IMR-90 (cell line): ENCODE results near the gene HMGCL. TPM values are rescaled to one million over a fixed set of nuclear protein-coding genes. Genes with fewer than 3 reads are reported as not detected.

Experiments used
- ATAC-seq: fragments of 200-7000 bp; cut with Tn5 transposase; 2 replicates; pipeline ENCODE4 v1.9.1; 2020; ENCODE audit warnings: low read depth, mild to moderate bottlenecking, moderate library complexity
- BruUV-seq: library from RNA; stranded (reverse); fragments of 400-500 nt; replicated peaks from 2 replicates; lab custom pipeline; 2021; lab: Mats Ljungman, UMichigan
- CTCF ChIA-PET: fragments of 300-600 bp; formaldehyde crosslinking; extraction: SDS; loops from one replicate; lab custom pipeline; 2021; ENCODE audit warnings: antibody characterized with exemption; lab: Yijun Ruan, JAX
- POLR2A ChIA-PET: fragments of 300-600 bp; sonication (Branson Sonifier 250); formaldehyde crosslinking; loops from one replicate; lab custom pipeline; 2022; ENCODE audit warnings: antibody characterized with exemption; ENCODE audit not compliant: unreplicated experiment; lab: Charles Lee
- DNase-seq: peaks from one replicate; pipeline ENCODE4 v3.0.0; 2013
- H2AFZ ChIP-seq: replicated peaks from 2 replicates; pipeline ENCODE3; 2013; ENCODE audit warnings: low read length, mild to moderate bottlenecking; ENCODE audit not compliant: poor library complexity
- H2AK5ac ChIP-seq: 2 replicates; pipeline ENCODE4 v1.6.1; 2013; ENCODE audit warnings: low read depth, low read length, inconsistent platforms
- H2AK9ac ChIP-seq: replicated peaks from 2 replicates; pipeline ENCODE3; 2013; ENCODE audit warnings: mild to moderate bottlenecking, low read depth, low read length, moderate library complexity; ENCODE audit not compliant: poor library complexity
- H2BK120ac ChIP-seq: 2 replicates; pipeline ENCODE4 v1.6.1; 2013; ENCODE audit warnings: low read depth, low read length, inconsistent platforms
- H2BK15ac ChIP-seq: 3 replicates; pipeline ENCODE4 v1.6.1; 2013; ENCODE audit warnings: low read depth, low read length, inconsistent platforms
- H2BK20ac ChIP-seq: 2 replicates; pipeline ENCODE4 v1.6.1; 2013; ENCODE audit warnings: low read depth, mild to moderate bottlenecking, inconsistent platforms, low read length, moderate library complexity
- H2BK5ac ChIP-seq: 2 replicates; pipeline ENCODE4 v1.6.1; 2013; ENCODE audit warnings: mild to moderate bottlenecking, low read depth, low read length, inconsistent platforms; ENCODE audit not compliant: poor library complexity, severe bottlenecking
- H3K14ac ChIP-seq: replicated peaks from 2 replicates; pipeline ENCODE4 v1.6.1; 2013; ENCODE audit warnings: low read depth, low read length, inconsistent platforms
- H3K18ac ChIP-seq: 2 replicates; pipeline ENCODE4 v1.6.1; 2013; ENCODE audit warnings: low read depth, low read length, control low read depth
- H3K23ac ChIP-seq: 2 replicates; pipeline ENCODE4 v1.6.1; 2013; ENCODE audit warnings: low read depth, low read length, inconsistent platforms
- H3K27ac ChIP-seq: 2 replicates; pipeline ENCODE4 v1.5.1; 2013; ENCODE audit warnings: mild to moderate bottlenecking, control low read depth, low read length; ENCODE audit not compliant: insufficient read depth
- H3K27me3 ChIP-seq: 2 replicates; pipeline ENCODE4 v1.6.1; 2013; ENCODE audit warnings: low read length; ENCODE audit not compliant: control insufficient read depth, insufficient read depth
- H3K36me3 ChIP-seq: 2 replicates; pipeline ENCODE4 v1.6.1; 2013; ENCODE audit warnings: low read length, mixed read lengths; ENCODE audit not compliant: control insufficient read depth, insufficient read depth
- H3K4ac ChIP-seq: 2 replicates; pipeline ENCODE4 v1.6.1; 2013; ENCODE audit warnings: low read depth, low read length, inconsistent platforms
- H3K4me1 ChIP-seq: 2 replicates; pipeline ENCODE4 v1.6.1; 2013; ENCODE audit warnings: low read length, mixed read lengths; ENCODE audit not compliant: control insufficient read depth, insufficient read depth
- H3K4me2 ChIP-seq: 2 replicates; pipeline ENCODE4 v1.6.1; 2013; ENCODE audit warnings: low read depth, mild to moderate bottlenecking, control low read depth, low read length, moderate library complexity
- H3K4me3 ChIP-seq: 2 replicates; pipeline ENCODE4 v1.5.1; 2013; ENCODE audit warnings: low read depth, mild to moderate bottlenecking, control low read depth, low read length, moderate library complexity; ENCODE audit not compliant: insufficient read depth
- H3K56ac ChIP-seq: 2 replicates; pipeline ENCODE4 v1.6.1; 2013; ENCODE audit warnings: low read length, inconsistent platforms; ENCODE audit not compliant: insufficient read depth; ENCODE audit errors: extremely low read depth
- H3K79me1 ChIP-seq, 2 experiments: 2 replicates each; pipeline ENCODE4 v1.6.1; 2013; ENCODE audit warnings: low read length in 2 of 2, inconsistent platforms in 1 of 2, low read depth in 1 of 2
- H3K9ac ChIP-seq: 2 replicates; pipeline ENCODE4 v1.6.1; 2013; ENCODE audit warnings: low read depth, low read length, control low read depth
- H3K9me1 ChIP-seq: 2 replicates; pipeline ENCODE4 v1.6.1; 2013; ENCODE audit warnings: low read length, inconsistent platforms; ENCODE audit not compliant: insufficient read depth
- H3K9me3 ChIP-seq: 2 replicates; pipeline ENCODE4 v1.6.1; 2013; ENCODE audit warnings: low read length; ENCODE audit not compliant: control insufficient read depth, insufficient read depth
- H4K20me1 ChIP-seq: 2 replicates; pipeline ENCODE4 v1.6.1; 2013; ENCODE audit warnings: low read length, inconsistent platforms; ENCODE audit not compliant: insufficient read depth
- H4K5ac ChIP-seq: 2 replicates; pipeline ENCODE4 v1.6.1; 2013; ENCODE audit warnings: mild to moderate bottlenecking, low read depth, low read length, control low read depth
- H4K8ac ChIP-seq, 2 experiments: 2 replicates each; pipeline ENCODE4 v1.6.1; 2013; ENCODE audit warnings: low read depth in 2 of 2, low read length in 2 of 2, control low read depth in 1 of 2, inconsistent platforms in 1 of 2
- H4K91ac ChIP-seq: 2 replicates; pipeline ENCODE4 v1.6.1; 2013; ENCODE audit warnings: low read depth, low read length, inconsistent platforms; ENCODE audit not compliant: insufficient read depth
- CTCF ChIP-seq: conservative IDR thresholded peaks from 2 replicates; pipeline ENCODE4 v1.5.1; 2012; ENCODE audit warnings: mild to moderate bottlenecking, low read depth, low read length, improper control_type of control experiment
- MXI1 ChIP-seq: IDR thresholded peaks from 2 replicates; pipeline ENCODE4 v1.6.1; 2012; ENCODE audit warnings: low read depth, mild to moderate bottlenecking, low read length, moderate library complexity, borderline replicate concordance
- POLR2A ChIP-seq: IDR thresholded peaks from 2 replicates; pipeline ENCODE4 v1.6.1; 2012; ENCODE audit warnings: mild to moderate bottlenecking, low read depth, low read length
- WGBS, 2 experiments: methylation state at CpG; one replicate each; pipeline versions ENCODE4 v1.1.5 to v1.1.7; 2013; ENCODE audit warnings: missing lambda C conversion rate in 2 of 2; ENCODE audit not compliant: insufficient read length in 1 of 2; ENCODE audit errors: extremely low coverage in 2 of 2; 5-methylcytosine and 5-hydroxymethylcytosine counted together
- dilution Hi-C: fragments of 300-500 bp; cut with HindIII; formaldehyde crosslinking; loops from one replicate; pipeline ENCODE4 v1.14.3; 2018; ENCODE audit warnings: low sequenced_read_pairs; ENCODE audit not compliant: unreplicated experiment
- in situ Hi-C: fragments of 300-500 bp; cut with MboI; formaldehyde crosslinking; loops from 3 replicates; pipeline ENCODE4 v1.14.3; 2019; ENCODE audit warnings: low sequenced_read_pairs, inconsistent platforms, mixed read lengths
- intact Hi-C: fragments of 100-400 bp; cut with micrococcal nuclease; formaldehyde crosslinking; loops from 2 replicates; pipeline ENCODE4 v1.10.0; 2022
- polyA plus RNA-seq, 3 experiments: library from polyadenylated mRNA; depleted of rRNA; stranded (reverse); fragments of >200 nt; gene quantifications; 2 replicates each; pipeline ENCODE4 v1.2.3, GENCODE V29; 2012; ENCODE audit warnings: low replicate concordance in 1 of 3
- total RNA-seq: library from RNA; depleted of rRNA; stranded (reverse); fragments of >200 nt; gene quantifications from 2 replicates; pipeline ENCODE4 v1.2.3, GENCODE V29; 2012

The HMGCL gene
- total and polyA plus RNA-seq, 2 of the 4 experiments (the other 2 are of a cell fraction) = 30.6 to 33.5 TPM

DNA sequence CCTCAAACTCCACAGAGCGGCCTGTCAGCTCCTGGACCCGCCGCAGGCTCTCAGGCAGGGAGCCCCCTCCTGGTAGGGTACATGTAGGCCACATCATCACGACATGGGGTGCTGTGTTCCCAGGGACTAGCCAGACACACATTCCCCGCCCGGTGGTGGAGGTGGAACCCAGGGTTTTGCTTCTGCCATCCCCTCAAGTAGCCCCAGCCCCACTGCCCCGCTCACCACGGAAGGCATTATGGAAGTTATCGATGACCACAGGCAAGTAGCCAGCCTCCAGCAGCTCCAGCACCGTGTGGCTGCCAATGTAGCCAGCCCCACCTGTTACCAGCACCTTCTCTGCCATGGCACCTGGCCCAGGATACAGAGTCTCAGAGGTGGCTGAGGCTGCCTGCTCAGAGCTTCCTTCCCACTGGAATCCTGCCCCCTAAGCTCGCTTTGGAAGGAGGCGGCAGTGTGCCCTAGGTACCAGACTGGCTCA, 26.5 kb downstream of the HMGCL start:
- peak overlapping the region; percentile 42 for H2AK9ac ChIP-seq
- H2AK5ac ChIP-seq = 0 out of 2 replicates have a peak overlapping the region, but pooled peaks have one; percentile 43
- TF ChIP-seq CTCF (0 out of 2 replicates have a peak, but pooled peaks have one; percentile 10), POLR2A (no peak), MXI1 (no peak)
- no peak for ATAC-seq
- H3K36me3 ChIP-seq = peaks cover 25% of the 10 kb centered on the region
- peaks cover 17 to 40% of the 10 kb centered on the region in 2 experiments for H3K79me1 ChIP-seq
- in situ Hi-C loops (no loop called here), intact Hi-C loops (no loop called here), dilution Hi-C loops (no loop called here)
- H3K9ac ChIP-seq = no peak overlapping the region
- no TSS peak for BruUV-seq
- no peak overlapping the region for H2BK5ac ChIP-seq
- H3K4me2 ChIP-seq = no peak overlapping the region
- no peak overlapping the region for H3K18ac ChIP-seq
- WGBS, 2 experiments = 80% methylated on average over 2 of the region's 12 CpGs; no CpG with 5 or more reads in 1 of the 2 experiments
- no peaks in the 10 kb centered on the region for H3K27me3 ChIP-seq
- H3K4ac ChIP-seq = no peak overlapping the region
- ChIA-PET POLR2A (no interaction called here), CTCF (no interaction called here)
- no peak overlapping the region for H3K27ac ChIP-seq
- no peak overlapping the region; the same call in 1 of the 2 replicates for H2BK120ac ChIP-seq
- no peak overlapping the region for H3K23ac ChIP-seq
- H3K9me3 ChIP-seq = no peaks in the 10 kb centered on the region
- H2AFZ ChIP-seq = no peak overlapping the region
- peaks cover 6% of the 10 kb centered on the region; the same call in 1 of the 2 replicates for H3K9me1 ChIP-seq
- no peak overlapping the region for H2BK20ac ChIP-seq
- H4K8ac ChIP-seq = peak overlapping the region in 1 of 2 experiments; percentile 96; a peak in 1 of 4 replicates
- no peak overlapping the region for H3K14ac ChIP-seq
- no peak for DNase-seq
- H4K91ac ChIP-seq = no peak overlapping the region
- H4K5ac ChIP-seq = no peak overlapping the region
- no peaks in the 10 kb centered on the region for H4K20me1 ChIP-seq
- H3K56ac ChIP-seq = no peak overlapping the region
- H3K4me1 ChIP-seq = peaks cover 7% of the 10 kb centered on the region; the same call in 1 of the 2 replicates
- H3K4me3 ChIP-seq = no peak overlapping the region
- no peak overlapping the region for H2BK15ac ChIP-seq
